GM20000 (cell line): Measurements from ENCODE around the gene GFOD2.

ENCODE experiments used
- DNase-seq: peaks from one replicate; pipeline ENCODE4 v3.0.0; 2012; ENCODE audit warnings: low spot score
- CTCF ChIP-seq: IDR thresholded peaks from 2 replicates; pipeline ENCODE4 v1.5.1; 2012; ENCODE audit warnings: mild to moderate bottlenecking, control low read depth; ENCODE audit errors: extremely low read depth, missing control alignments

The GFOD2 gene

GRCh38 chr16:67672306-67672705 lies 46.8 kb downstream of the GFOD2 start:
- TF ChIP-seq CTCF: no peak

GRCh38 chr16:67669499-67670101 lies 49.5 kb downstream of the GFOD2 start:
- no peak for DNase-seq
- TF ChIP-seq CTCF: no peak

More at GRCh38 chr16:67672306-67672705, 46.8 kb downstream of the GFOD2 start:
- no peak for DNase-seq

- TF ChIP-seq CTCF: peak; percentile 9
- no peak for DNase-seq
These were observed 50.5 kb downstream of the GFOD2 start for GRCh38 chr16:67668495-67669157.

- peak; percentile 92 for DNase-seq
- TF ChIP-seq CTCF: peak; percentile 82
These were observed 51.2 kb downstream of the GFOD2 start for GRCh38 chr16:67667817-67668494.

- no peak for TF ChIP-seq CTCF
- DNase-seq: no peak
These were observed 51.7 kb downstream of the GFOD2 start for GRCh38 chr16:67667453-67667816.

GRCh38 chr16:67666559-67667452 lies 52.3 kb downstream of the GFOD2 start, which contains the start of the genes C16orf86 and ENKD1:
Gene C16orf86, plus strand, starts transcription at chr16:67666814. Its CDS starts 157 bp downstream, at chr16:67666971.
Gene ENKD1, minus strand, starts transcription at chr16:67666750. Its CDS starts 308 bp downstream, at chr16:67666442.
- DNase-seq: peak; percentile 96

More at GRCh38 chr16:67666559-67667452, 52.3 kb downstream of the GFOD2 start, which contains the start of the genes C16orf86 and ENKD1:
- no peak for TF ChIP-seq CTCF
